HepG2 (cell line): ENCODE measurements around the gene ZBBX. TPM values are rescaled to one million over a fixed set of nuclear protein-coding genes. Genes with fewer than 3 reads are reported as not detected.
A peak's percentile ranks its signal among the peaks of the same experiment; 100 is the strongest.

Source experiments
- GABPB1 ChIP-seq: IDR thresholded peaks from 2 replicates; pipeline ENCODE4 v1.6.1; 2016; ENCODE audit warnings: mild to moderate bottlenecking, missing genetic modification reagents, moderate library complexity, missing compliant biosample characterization
- HNRNPLL ChIP-seq: fragments of 200-400 bp; formaldehyde crosslinking; IDR thresholded peaks from 2 replicates; pipeline ENCODE4 v1.6.1; 2017; ENCODE audit warnings: mild to moderate bottlenecking, low read depth, low read length; ENCODE audit not compliant: poor library complexity, severe bottlenecking
- IRF2 ChIP-seq: IDR thresholded peaks from 2 replicates; pipeline ENCODE4 v1.6.1; 2018; ENCODE audit warnings: missing genetic modification reagents, missing compliant biosample characterization
- KDM2A ChIP-seq: sonication (generic); formaldehyde crosslinking; IDR thresholded peaks from 2 replicates; pipeline ENCODE4 v1.4.0; 2020; ENCODE audit warnings: low read depth, missing genetic modification reagents, borderline replicate concordance
- NFKB2 ChIP-seq: sonication (generic); formaldehyde crosslinking; IDR thresholded peaks from 2 replicates; pipeline ENCODE4 v1.4.0; 2020; ENCODE audit warnings: missing genetic modification reagents, borderline replicate concordance
- RAD21 ChIP-seq: fragments of 450-650 bp; formaldehyde crosslinking; IDR thresholded peaks from 2 replicates; pipeline ENCODE4 v1.5.0; 2020; ENCODE audit warnings: mild to moderate bottlenecking
- RFX1 ChIP-seq: fragments of 450-650 bp; IDR thresholded peaks from 2 replicates; pipeline ENCODE4 v1.6.1; 2017
- TEAD3 ChIP-seq: optimal IDR thresholded peaks from 2 replicates; pipeline ENCODE3; 2016; ENCODE audit warnings: borderline replicate concordance
- TSC22D2 ChIP-seq: sonication (generic); formaldehyde crosslinking; IDR thresholded peaks from 2 replicates; pipeline ENCODE4 v1.5.1; 2020; ENCODE audit warnings: missing genetic modification reagents, mild to moderate bottlenecking, borderline replicate concordance
- ZC3H4 ChIP-seq: sonication (generic); formaldehyde crosslinking; IDR thresholded peaks from 2 replicates; pipeline ENCODE4 v1.4.0; 2020; ENCODE audit warnings: missing genetic modification reagents, borderline replicate concordance
- ZNF629 ChIP-seq: sonication (generic); formaldehyde crosslinking; conservative IDR thresholded peaks from 2 replicates; pipeline ENCODE4 v1.5.0; 2020; ENCODE audit warnings: missing genetic modification reagents
- ZNF878 ChIP-seq: sonication (generic); formaldehyde crosslinking; IDR thresholded peaks from 2 replicates; pipeline ENCODE4 v1.8.1; 2023; ENCODE audit warnings: mild to moderate bottlenecking, missing genetic modification reagents, moderate library complexity
- polyA plus RNA-seq, 8 experiments: library from polyadenylated mRNA; depleted of rRNA in 3 of 8; stranded (reverse) in 7 of 8; unstranded in 1 of 8; fragments of >200 nt; fragmentation: Illumina TruSeq in 4 of 8; extraction: Trizol in 4 of 8; gene quantifications; 2 replicates each; pipeline versions ENCODE4 v1.2.1 to v1.2.3, GENCODE V29; 2011 to 2016; ENCODE audit warnings: low read depth in 4 of 8, missing spikeins in 1 of 8, mixed read lengths in 1 of 8; ENCODE audit not compliant: insufficient read depth in 1 of 8
- total RNA-seq, 5 experiments: library from RNA; depleted of rRNA; stranded (reverse); fragments of >200 nt; fragmentation: Illumina TruSeq; extraction: Trizol; gene quantifications; 2 replicates each; pipeline ENCODE4 v1.2.3, GENCODE V29; 2016; ENCODE audit warnings: low read depth in 1 of 5
- TF ChIP-seq, protein P1 (sequence below): fragments of 450-650 bp; IDR thresholded peaks from 2 replicates; pipeline ENCODE4 v1.6.1; 2016
- TF ChIP-seq, protein P2 (sequence below): sonication (generic); formaldehyde crosslinking; IDR thresholded peaks from 2 replicates; pipeline ENCODE4 v1.5.0; 2020; ENCODE audit warnings: mild to moderate bottlenecking, missing genetic modification reagents, borderline replicate concordance
- TF ChIP-seq, protein P3 (sequence below): sonication (generic); formaldehyde crosslinking; IDR thresholded peaks from 2 replicates; pipeline ENCODE4 v1.4.0; 2020; ENCODE audit warnings: missing genetic modification reagents, mild to moderate bottlenecking, borderline replicate concordance
- TF ChIP-seq, protein P4 (sequence below): IDR thresholded peaks from 2 replicates; pipeline ENCODE4 v1.6.1; 2016; ENCODE audit warnings: mild to moderate bottlenecking
- TF ChIP-seq, protein P5 (sequence below): sonication (generic); formaldehyde crosslinking; conservative IDR thresholded peaks from 2 replicates; pipeline ENCODE4 v1.8.0; 2022; ENCODE audit warnings: low read depth, missing genetic modification reagents

Gene ZBBX
- total and polyA plus RNA-seq, 2 of the 13 experiments (the other 11 are each of a cell fraction or from before 2014, with no cell fraction given): not detected

DNA sequence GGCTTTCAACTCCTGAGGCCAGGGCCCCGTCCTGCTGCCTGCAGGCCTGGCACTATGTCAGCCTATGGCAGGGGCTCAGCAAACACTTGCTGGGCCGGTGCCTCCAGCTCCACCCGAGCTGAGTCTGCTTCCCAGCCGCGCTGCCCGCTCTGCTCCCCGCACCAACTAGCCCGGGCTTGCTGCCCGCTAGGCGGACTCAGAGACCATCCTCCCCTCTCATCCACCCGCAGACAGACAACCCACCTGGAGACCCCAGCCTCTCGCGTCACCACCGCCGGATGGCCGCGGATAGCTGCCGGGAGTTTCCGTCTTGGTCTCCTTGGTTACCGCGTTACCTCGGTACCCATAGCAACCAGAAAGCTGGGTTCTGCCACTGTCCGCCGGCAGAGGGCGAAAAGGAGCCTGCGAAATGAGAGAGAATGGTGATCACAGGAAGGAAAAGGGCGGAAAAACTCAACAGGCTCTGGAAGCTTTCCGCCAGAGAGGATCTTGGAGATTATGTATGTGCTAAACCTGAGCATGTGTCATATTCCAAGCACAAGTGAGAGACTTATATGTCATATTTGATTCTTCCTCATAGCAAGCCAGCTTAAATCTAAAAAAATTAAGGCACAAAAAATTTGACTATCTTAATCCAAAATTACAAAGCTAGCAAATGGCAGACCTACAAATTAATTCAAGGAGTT is at the start of gene ZBBX (continued):
- TF ChIP-seq GABPB1 (CRISPR knock-in tag): peak; percentile 72
- peak; percentile 29; the same call in 1 of the 2 replicates for TF ChIP-seq NFKB2 (CRISPR knock-in tag)
- TF ChIP-seq ZNF878: no peak
- peak; percentile 64 for TF ChIP-seq RAD21 (CRISPR knock-in tag)
- no peak for TF ChIP-seq ZNF629 (CRISPR knock-in tag)
- no peak for TF ChIP-seq ZC3H4
- TF ChIP-seq, protein P1, sequence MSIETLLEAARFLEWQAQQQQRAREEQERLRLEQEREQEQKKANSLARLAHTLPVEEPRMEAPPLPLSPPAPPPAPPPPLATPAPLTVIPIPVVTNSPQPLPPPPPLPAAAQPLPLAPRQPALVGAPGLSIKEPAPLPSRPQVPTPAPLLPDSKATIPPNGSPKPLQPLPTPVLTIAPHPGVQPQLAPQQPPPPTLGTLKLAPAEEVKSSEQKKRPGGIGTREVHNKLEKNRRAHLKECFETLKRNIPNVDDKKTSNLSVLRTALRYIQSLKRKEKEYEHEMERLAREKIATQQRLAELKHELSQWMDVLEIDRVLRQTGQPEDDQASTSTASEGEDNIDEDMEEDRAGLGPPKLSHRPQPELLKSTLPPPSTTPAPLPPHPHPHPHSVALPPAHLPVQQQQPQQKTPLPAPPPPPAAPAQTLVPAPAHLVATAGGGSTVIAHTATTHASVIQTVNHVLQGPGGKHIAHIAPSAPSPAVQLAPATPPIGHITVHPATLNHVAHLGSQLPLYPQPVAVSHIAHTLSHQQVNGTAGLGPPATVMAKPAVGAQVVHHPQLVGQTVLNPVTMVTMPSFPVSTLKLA: no peak
- peak; percentile 51; the same call in 1 of the 2 replicates for TF ChIP-seq KDM2A (CRISPR knock-in tag)
- TF ChIP-seq, protein P2, sequence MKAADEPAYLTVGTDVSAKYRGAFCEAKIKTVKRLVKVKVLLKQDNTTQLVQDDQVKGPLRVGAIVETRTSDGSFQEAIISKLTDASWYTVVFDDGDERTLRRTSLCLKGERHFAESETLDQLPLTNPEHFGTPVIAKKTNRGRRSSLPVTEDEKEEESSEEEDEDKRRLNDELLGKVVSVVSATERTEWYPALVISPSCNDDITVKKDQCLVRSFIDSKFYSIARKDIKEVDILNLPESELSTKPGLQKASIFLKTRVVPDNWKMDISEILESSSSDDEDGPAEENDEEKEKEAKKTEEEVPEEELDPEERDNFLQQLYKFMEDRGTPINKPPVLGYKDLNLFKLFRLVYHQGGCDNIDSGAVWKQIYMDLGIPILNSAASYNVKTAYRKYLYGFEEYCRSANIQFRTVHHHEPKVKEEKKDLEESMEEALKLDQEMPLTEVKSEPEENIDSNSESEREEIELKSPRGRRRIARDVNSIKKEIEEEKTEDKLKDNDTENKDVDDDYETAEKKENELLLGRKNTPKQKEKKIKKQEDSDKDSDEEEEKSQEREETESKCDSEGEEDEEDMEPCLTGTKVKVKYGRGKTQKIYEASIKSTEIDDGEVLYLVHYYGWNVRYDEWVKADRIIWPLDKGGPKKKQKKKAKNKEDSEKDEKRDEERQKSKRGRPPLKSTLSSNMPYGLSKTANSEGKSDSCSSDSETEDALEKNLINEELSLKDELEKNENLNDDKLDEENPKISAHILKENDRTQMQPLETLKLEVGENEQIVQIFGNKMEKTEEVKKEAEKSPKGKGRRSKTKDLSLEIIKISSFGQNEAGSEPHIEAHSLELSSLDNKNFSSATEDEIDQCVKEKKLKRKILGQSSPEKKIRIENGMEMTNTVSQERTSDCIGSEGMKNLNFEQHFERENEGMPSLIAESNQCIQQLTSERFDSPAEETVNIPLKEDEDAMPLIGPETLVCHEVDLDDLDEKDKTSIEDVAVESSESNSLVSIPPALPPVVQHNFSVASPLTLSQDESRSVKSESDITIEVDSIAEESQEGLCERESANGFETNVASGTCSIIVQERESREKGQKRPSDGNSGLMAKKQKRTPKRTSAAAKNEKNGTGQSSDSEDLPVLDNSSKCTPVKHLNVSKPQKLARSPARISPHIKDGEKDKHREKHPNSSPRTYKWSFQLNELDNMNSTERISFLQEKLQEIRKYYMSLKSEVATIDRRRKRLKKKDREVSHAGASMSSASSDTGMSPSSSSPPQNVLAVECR (CRISPR knock-in tag): peak; percentile 83
- peak; percentile 55 for TF ChIP-seq IRF2 (CRISPR knock-in tag)
- TF ChIP-seq, protein P3, sequence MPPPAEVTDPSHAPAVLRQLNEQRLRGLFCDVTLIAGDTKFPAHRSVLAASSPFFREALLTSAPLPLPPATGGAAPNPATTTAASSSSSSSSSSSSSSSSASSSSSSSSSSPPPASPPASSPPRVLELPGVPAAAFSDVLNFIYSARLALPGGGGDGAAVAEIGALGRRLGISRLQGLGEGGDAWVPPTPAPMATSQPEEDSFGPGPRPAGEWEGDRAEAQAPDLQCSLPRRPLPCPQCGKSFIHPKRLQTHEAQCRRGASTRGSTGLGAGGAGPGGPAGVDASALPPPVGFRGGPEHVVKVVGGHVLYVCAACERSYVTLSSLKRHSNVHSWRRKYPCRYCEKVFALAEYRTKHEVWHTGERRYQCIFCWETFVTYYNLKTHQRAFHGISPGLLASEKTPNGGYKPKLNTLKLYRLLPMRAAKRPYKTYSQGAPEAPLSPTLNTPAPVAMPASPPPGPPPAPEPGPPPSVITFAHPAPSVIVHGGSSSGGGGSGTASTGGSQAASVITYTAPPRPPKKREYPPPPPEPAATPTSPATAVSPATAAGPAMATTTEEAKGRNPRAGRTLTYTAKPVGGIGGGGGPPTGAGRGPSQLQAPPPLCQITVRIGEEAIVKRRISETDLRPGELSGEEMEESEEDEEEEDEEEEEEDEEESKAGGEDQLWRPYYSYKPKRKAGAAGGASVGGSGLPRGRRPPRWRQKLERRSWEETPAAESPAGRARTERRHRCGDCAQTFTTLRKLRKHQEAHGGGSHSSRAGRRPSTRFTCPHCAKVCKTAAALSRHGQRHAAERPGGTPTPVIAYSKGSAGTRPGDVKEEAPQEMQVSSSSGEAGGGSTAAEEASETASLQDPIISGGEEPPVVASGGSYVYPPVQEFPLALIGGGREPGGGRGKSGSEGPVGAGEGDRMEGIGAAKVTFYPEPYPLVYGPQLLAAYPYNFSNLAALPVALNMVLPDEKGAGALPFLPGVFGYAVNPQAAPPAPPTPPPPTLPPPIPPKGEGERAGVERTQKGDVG (CRISPR knock-in tag): no peak
- TF ChIP-seq, protein P4, sequence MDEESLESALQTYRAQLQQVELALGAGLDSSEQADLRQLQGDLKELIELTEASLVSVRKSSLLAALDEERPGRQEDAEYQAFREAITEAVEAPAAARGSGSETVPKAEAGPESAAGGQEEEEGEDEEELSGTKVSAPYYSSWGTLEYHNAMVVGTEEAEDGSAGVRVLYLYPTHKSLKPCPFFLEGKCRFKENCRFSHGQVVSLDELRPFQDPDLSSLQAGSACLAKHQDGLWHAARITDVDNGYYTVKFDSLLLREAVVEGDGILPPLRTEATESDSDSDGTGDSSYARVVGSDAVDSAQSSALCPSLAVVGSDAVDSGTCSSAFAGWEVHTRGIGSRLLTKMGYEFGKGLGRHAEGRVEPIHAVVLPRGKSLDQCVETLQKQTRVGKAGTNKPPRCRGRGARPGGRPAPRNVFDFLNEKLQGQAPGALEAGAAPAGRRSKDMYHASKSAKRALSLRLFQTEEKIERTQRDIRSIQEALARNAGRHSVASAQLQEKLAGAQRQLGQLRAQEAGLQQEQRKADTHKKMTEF (CRISPR knock-in tag): no peak
- TF ChIP-seq TEAD3 (CRISPR knock-in tag): peak; percentile 26
- TF ChIP-seq HNRNPLL: peak; percentile 33
- TF ChIP-seq RFX1: peak; percentile 96
- TF ChIP-seq TSC22D2 (CRISPR knock-in tag): 0 out of 2 replicates have a peak, but pooled peaks have one; percentile 38
- TF ChIP-seq, protein P5, sequence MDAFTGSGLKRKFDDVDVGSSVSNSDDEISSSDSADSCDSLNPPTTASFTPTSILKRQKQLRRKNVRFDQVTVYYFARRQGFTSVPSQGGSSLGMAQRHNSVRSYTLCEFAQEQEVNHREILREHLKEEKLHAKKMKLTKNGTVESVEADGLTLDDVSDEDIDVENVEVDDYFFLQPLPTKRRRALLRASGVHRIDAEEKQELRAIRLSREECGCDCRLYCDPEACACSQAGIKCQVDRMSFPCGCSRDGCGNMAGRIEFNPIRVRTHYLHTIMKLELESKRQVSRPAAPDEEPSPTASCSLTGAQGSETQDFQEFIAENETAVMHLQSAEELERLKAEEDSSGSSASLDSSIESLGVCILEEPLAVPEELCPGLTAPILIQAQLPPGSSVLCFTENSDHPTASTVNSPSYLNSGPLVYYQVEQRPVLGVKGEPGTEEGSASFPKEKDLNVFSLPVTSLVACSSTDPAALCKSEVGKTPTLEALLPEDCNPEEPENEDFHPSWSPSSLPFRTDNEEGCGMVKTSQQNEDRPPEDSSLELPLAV (CRISPR knock-in tag): no peak
